Stomach (tissue), 9 donors: ENCODE results near the gene PIK3CB. TPM values are rescaled to one million over a fixed set of nuclear protein-coding genes. Genes with fewer than 3 reads are reported as not detected.

Source experiments
- DNase-seq, 2 donors: peaks; one replicate each; pipeline versions ENCODE4 v3.0.0 to v3.0.0-alpha.2; 2013 to 2019
- H3K27ac ChIP-seq, 5 donors: fragments of 200-600 bp in 4 of 5; sonication (generic) in 4 of 5; one replicate each; pipeline ENCODE4 v1.5.1; 2013 to 2019; ENCODE audit warnings: mild to moderate bottlenecking in 1 of 5, moderate library complexity in 1 of 5
- H3K27me3 ChIP-seq, 3 donors: fragments of 200-600 bp; sonication (generic); one replicate each; pipeline ENCODE4 v1.5.1; 2017 to 2019; ENCODE audit warnings: mixed run types in 1 of 3
- H3K36me3 ChIP-seq, 4 donors: fragments of 200-600 bp; sonication (generic); 1 replicate in 3 of 4; 2 replicates in 1 of 4; pipeline ENCODE4 v1.5.1; 2016 to 2019
- H3K4me1 ChIP-seq, 4 donors: fragments of 200-600 bp; sonication (generic); one replicate each; pipeline ENCODE4 v1.5.1; 2016 to 2019
- H3K4me3 ChIP-seq, 4 donors: fragments of 200-600 bp; sonication (generic) in 3 of 4; one replicate each; pipeline ENCODE4 v1.5.1; 2016 to 2019; ENCODE audit warnings: mild to moderate bottlenecking in 1 of 4
- H3K9me3 ChIP-seq, 4 donors: fragments of 200-600 bp; sonication (generic); one replicate each; pipeline ENCODE4 v1.5.1; 2016 to 2019
- CTCF ChIP-seq, 7 experiments: fragments of 450-650 bp in 4 of 7; fragments of 200-600 bp in 3 of 7; sonication (generic) in 3 of 7; IDR thresholded peaks; one replicate each; pipeline ENCODE4 v1.5.1; 2016 to 2019; ENCODE audit warnings: antibody characterized with exemption in 7 of 7, control low read depth in 2 of 7, mild to moderate bottlenecking in 1 of 7
- EP300 ChIP-seq: sonication (generic); formaldehyde crosslinking; IDR thresholded peaks from one replicate; pipeline ENCODE4 v1.6.1; 2017; ENCODE audit warnings: antibody characterized with exemption
- POLR2A ChIP-seq, 4 donors: fragments of 450-650 bp; IDR thresholded peaks; one replicate each; pipeline ENCODE4 v1.6.1; 2016; ENCODE audit warnings: antibody characterized with exemption in 4 of 4, control low read depth in 2 of 4, mild to moderate bottlenecking in 1 of 4, moderate library complexity in 1 of 4
- POLR2AphosphoS5 ChIP-seq, 3 donors: sonication (generic); formaldehyde crosslinking; IDR thresholded peaks; one replicate each; pipeline ENCODE4 v1.6.1; 2016; ENCODE audit warnings: antibody characterized with exemption in 3 of 3
- WGBS, 5 donors: extraction: QIAGEN DNeasy Blood & Tissue Kit in 3 of 5; methylation state at CpG; one replicate each; pipeline versions ENCODE4 v1.1.5 to v1.1.7; 2013 to 2018; 5-methylcytosine and 5-hydroxymethylcytosine counted together
- intact Hi-C: fragments of 100-400 bp; cut with DNase I; formaldehyde crosslinking; loops from one replicate; pipeline ENCODE4 v1.15.1; 2023; ENCODE audit warnings: low total_unique reads
- polyA plus RNA-seq, 3 donors: library from polyadenylated mRNA; stranded (reverse); fragments of 200-250 nt; gene quantifications; one replicate each; pipeline ENCODE4 v1.2.3, GENCODE V29; 2013
- total RNA-seq, 5 donors: library from RNA; depleted of rRNA; stranded (reverse); fragments of >200 nt; gene quantifications; one replicate each; pipeline versions ENCODE4 v1.1.0 to v1.2.3, GENCODE V29; 2014 to 2016
- donor health status: healthy with polysubstance abuse.
- donor health status: Bipolar disorder and iron deficiency.
- donor health status: healthy.

PIK3CB gene
- total and polyA plus RNA-seq, 8 donors: 2.9 to 43.7 (median 9.2) TPM

- H3K36me3 ChIP-seq: no peaks in the 10 kb centered on the region
- DNase-seq: no peak
- H3K4me1 ChIP-seq: no peaks in the 10 kb centered on the region
- H3K4me3 ChIP-seq: no peak overlapping the region
- H3K9me3 ChIP-seq: peaks cover 4 to 39% (median 29%) of the 10 kb centered on the region in 4 donors
- no peak for TF ChIP-seq EP300
- TF ChIP-seq CTCF (IDR thresholded peaks at IDR 0.05): no peak
- no peak for TF ChIP-seq POLR2AphosphoS5 (IDR thresholded peaks at IDR 0.05)
- no peak for TF ChIP-seq POLR2A (IDR thresholded peaks at IDR 0.05)
- intact Hi-C loops: no loop called here
- no peak overlapping the region for H3K27ac ChIP-seq
- WGBS, 5 donors: 60 to 72% (median 70%) methylated on average over 4 of the region's 4 CpGs
- no peaks in the 10 kb centered on the region for H3K27me3 ChIP-seq
Measured at GRCh38 chr3:138640537-138640936, 194.2 kb downstream of the PIK3CB start.

- Histone ChIP-seq H3K36me3 (peaks cover 0 to 4% (median 3%) of the 10 kb centered on the region in 4 donors), H3K27ac (no peak overlapping the region), H3K4me1 (no peaks in the 10 kb centered on the region), H3K4me3 (no peak overlapping the region), H3K27me3 (no peaks in the 10 kb centered on the region), H3K9me3 (peaks cover 0 to 20% (median 13%) of the 10 kb centered on the region in 4 donors)
- intact Hi-C loops: no loop called here
- 88 to 93% (median 90%) methylated on average over 2 of the region's 2 CpGs for WGBS, 5 donors
- DNase-seq: peak in 1 of 2 donors; percentile 17
- TF ChIP-seq EP300: no peak
- TF ChIP-seq POLR2AphosphoS5 (IDR thresholded peaks at IDR 0.05): no peak
- no peak for TF ChIP-seq POLR2A (IDR thresholded peaks at IDR 0.05)
- TF ChIP-seq CTCF (IDR thresholded peaks at IDR 0.05): no peak
Measured at GRCh38 chr3:138638641-138639040, 196.1 kb downstream of the PIK3CB start.

DNA sequence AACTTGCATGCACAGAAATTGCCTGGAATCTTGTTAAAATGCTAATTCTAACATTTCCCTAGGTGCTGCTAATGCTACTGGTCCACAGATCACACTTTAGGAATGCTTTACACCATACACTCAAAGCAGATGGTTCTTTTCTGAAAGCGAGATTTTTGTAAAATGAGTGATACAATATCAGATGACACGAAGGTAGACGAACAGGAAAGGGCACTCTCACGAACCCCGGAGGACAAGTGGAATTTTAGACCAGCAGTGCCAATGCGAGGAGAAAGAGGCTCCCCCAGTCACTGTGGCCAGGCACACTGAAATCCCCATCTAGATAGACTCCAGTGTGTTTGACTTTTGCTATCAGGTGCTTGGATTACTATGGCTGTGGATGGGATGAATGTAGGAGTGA lies 205.2 kb downstream of the PIK3CB start:
- H3K4me1 ChIP-seq: no peaks in the 10 kb centered on the region
- H3K27me3 ChIP-seq: no peaks in the 10 kb centered on the region
- TF ChIP-seq CTCF (IDR thresholded peaks at IDR 0.05): no peak
- TF ChIP-seq EP300: no peak
- TF ChIP-seq POLR2AphosphoS5 (IDR thresholded peaks at IDR 0.05): no peak
- TF ChIP-seq POLR2A (IDR thresholded peaks at IDR 0.05): no peak
- no peak for DNase-seq
- no peaks in the 10 kb centered on the region for H3K9me3 ChIP-seq
- H3K27ac ChIP-seq: no peak overlapping the region
- WGBS, 5 donors: 77 to 89% (median 82%) methylated on average over 6 of the region's 6 CpGs
- no peak overlapping the region for H3K4me3 ChIP-seq
- intact Hi-C loops: no loop called here
- peaks cover 0 to 50% (median 43%) of the 10 kb centered on the region in 4 donors for H3K36me3 ChIP-seq

- DNase-seq: no peak
- intact Hi-C loops: no loop called here
- TF ChIP-seq POLR2A (IDR thresholded peaks at IDR 0.05) (no peak), EP300 (no peak), POLR2AphosphoS5 (IDR thresholded peaks at IDR 0.05) (no peak), CTCF (IDR thresholded peaks at IDR 0.05) (no peak)
Measured at GRCh38 chr3:138625707-138626365, 208.9 kb downstream of the PIK3CB start.

More at GRCh38 chr3:138625707-138626365, 208.9 kb downstream of the PIK3CB start:
- Histone ChIP-seq H3K36me3 (peaks cover 0 to 31% (median 20%) of the 10 kb centered on the region in 4 donors), H3K27me3 (no peaks in the 10 kb centered on the region), H3K9me3 (no peaks in the 10 kb centered on the region), H3K4me1 (no peaks in the 10 kb centered on the region), H3K4me3 (no peak overlapping the region), H3K27ac (no peak overlapping the region)
- 91 to 97% (median 95%) methylated on average over 3 of the region's 3 CpGs for WGBS, 5 donors
